HG03565 (cell line): ENCODE data around the gene PITPNC1.
"Not testable (repeated sequence)": the region's sequence is repeated elsewhere in the genome, so short reads cannot be mapped to it uniquely, and the experiment has no call there.

Experiments
- ATAC-seq: cut with Tn5 transposase; IDR thresholded peaks from one replicate; pipeline ENCODE4 v1.9.1; 2021; ENCODE audit warnings: mild to moderate bottlenecking, moderate library complexity; ENCODE audit not compliant: unreplicated experiment

The PITPNC1 gene

GRCh38 chr17:67376737-67377487 is at the start of gene PITPNC1:
Gene PITPNC1, plus strand, starts transcription at chr17:67377281.
- peak; percentile 63 for ATAC-seq

DNA sequence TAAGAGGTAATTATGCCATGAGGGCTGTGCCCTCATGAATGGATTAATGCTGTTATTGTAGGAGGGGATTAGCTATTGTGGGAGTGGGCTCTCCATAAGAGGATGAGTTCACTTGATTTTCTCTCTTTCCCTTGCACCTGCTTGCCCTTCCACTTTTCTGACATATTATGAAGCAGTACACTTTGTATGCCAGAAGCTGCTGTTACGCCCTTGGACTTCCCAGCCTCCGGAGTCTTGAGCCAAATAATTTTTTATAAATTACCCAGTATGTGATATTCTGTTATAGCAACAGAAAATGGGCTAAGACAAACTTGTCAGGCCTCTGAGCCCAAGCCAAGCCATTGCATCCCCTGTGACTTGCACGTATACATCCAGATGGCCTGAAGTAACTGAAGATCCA is 49.1 kb upstream of the PITPNC1 start:
- ATAC-seq = no peak

DNA sequence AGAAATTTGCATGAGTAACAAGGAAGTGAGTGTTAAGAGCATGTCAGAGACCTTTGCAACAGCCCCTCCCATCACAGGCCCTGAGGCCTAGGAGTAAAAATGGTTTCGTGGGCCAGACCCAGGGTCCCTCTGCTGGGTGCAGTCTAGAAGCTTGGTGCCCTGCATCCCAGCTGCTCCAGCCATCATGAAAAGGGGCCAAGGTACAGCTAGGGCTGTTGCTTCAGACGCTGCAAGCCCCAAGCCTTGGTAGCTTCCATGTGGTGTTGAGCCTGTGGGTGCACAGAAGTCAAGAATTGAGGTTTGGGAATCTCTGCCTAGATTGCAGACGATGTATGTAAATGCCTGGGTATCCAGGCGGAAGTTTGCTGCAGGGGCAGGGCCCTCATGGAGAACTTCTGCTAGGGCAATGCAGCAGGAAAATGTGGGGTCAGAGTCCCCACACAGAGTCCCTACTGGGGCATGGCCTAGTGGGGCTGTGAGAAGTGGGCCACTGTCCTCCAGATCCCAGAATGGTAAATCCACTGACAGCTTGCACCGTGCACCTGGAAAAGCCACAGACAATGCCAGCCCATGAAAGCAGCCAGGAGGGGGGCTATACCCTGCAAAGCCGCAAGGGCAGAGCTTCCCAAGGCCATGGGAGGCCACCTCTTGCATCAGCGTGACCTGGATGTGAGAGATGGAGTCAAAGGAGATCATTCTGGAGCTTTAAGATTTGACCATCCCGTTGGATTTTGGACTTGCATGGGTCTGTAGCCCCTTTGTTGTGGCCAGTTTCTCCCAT is 45.5 kb upstream of the PITPNC1 start:
- ATAC-seq = not testable (repeated sequence)

- ATAC-seq = not testable (repeated sequence)
Measured at GRCh38 chr17:67332162-67332508, 44.9 kb upstream of the PITPNC1 start.

DNA sequence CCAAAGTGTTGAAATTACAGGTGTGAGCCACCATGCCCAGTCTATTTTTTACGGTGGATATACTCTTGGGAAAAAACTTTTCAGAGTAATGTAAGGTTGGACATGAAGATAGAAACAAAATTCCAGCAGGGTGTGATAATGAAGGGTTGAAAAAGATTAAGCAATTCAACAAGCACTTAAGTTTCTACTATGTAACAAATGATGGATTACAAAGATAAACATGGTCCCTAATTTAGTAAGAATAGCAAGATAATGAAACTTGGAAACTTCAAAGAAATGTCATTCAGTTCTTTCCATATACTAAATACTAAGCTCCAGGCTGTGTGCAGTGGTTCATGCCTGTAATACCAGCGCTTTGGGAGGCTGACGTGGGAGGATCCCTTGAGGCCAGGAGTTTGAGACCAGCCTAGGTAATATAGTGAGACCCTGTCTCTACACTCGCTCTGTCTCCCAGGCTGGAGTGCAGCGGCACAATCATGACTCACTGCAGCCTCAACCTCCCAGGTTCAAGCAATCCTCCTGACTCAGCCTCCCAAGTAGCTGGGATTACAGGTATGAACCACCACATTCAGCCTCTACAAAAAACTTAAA is 41.7 kb upstream of the PITPNC1 start:
- no peak for ATAC-seq

DNA sequence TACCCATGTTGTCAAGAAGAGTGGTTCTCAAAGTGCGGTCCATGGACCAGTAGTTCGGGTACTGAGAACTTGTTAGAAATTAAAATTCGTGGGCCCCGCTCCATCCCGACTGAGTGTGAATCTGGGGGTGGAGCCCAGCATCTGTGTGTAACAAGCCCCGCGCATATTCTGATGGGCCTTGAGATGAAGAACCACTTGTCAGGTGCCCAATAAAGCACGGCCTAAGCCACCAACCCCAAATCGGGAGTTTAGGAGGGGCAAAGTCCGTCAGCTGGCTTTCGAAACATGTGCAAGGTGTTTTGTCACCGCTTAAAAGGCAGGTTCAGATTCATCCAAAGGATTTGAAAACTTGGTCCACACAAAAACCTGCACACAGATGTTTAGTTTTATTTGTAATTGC is 40.2 kb upstream of the PITPNC1 start:
- no peak for ATAC-seq

GRCh38 chr17:67338353-67338752 is 38.7 kb upstream of the PITPNC1 start:
- ATAC-seq = not testable (repeated sequence)

GRCh38 chr17:67343237-67343636 is 33.8 kb upstream of the PITPNC1 start:
- no peak for ATAC-seq

- ATAC-seq = no peak
Measured at GRCh38 chr17:67347826-67348225, 29.3 kb upstream of the PITPNC1 start.

GRCh38 chr17:67349420-67349819 is 27.7 kb upstream of the PITPNC1 start:
- no peak for ATAC-seq

DNA sequence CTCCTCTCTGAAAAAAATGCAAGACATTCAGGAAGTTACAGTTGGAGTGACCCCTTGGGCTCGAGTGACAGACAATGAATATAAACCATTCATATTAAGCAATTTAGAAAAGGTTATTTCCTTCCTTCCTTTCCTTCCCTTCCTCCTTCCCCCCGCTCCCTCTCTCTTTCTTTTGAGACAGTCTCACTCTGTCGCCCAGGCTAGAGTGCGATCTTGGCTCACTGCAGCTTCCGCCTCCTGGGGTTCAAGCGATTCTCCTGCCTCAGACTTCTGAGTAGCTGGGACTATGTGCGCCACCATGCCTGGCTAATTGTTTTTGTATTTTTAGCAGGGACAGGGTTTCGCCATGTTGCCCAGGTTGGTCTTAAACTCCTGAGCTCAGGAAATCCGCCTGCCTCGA is 23.9 kb upstream of the PITPNC1 start:
- no peak for ATAC-seq

- ATAC-seq = no peak
Measured at GRCh38 chr17:67353929-67354574, 23.0 kb upstream of the PITPNC1 start.

DNA sequence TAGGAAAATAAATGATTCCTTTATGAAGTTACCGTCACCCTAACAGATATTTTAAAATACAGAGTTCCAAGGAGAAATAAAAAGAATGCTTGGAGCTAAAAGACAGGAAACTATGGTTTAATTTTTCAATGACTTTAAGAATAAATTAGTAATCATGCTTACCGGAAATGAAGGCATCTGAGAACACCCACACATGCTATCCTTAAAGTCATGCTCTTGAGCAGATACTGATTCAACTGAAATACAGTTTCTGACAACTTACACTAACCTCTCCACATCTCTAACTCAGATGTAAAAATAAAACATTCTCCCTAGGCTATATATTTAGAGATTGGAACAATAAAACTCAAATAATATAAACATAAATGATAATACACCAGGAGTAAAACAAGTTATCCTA is 18.5 kb upstream of the PITPNC1 start:
- no peak for ATAC-seq

- ATAC-seq = no peak
Measured at GRCh38 chr17:67359960-67360791, 16.9 kb upstream of the PITPNC1 start.

DNA sequence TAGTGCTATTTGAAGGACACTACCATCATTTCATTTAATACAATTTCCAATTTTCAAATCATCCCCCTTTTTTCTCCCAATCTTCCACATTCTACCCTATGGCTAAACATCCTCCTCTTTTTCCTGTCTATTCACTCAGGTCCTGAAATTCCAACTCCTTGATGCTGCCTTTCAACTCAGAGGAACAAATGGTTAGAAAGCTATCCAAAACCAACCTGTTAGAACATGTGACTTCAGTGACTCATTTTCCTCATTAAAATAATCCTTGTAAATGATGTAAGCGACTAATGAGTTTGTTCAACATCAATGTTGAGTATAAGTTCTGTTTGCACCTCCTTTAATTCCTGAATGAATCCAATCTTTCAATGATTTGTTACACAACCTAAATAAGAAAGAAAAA is 16.2 kb upstream of the PITPNC1 start:
- ATAC-seq = no peak

- no peak for ATAC-seq
Measured at GRCh38 chr17:67362173-67362572, 14.9 kb upstream of the PITPNC1 start.

- no peak for ATAC-seq
Measured at GRCh38 chr17:67364847-67365737, 12.0 kb upstream of the PITPNC1 start.

DNA sequence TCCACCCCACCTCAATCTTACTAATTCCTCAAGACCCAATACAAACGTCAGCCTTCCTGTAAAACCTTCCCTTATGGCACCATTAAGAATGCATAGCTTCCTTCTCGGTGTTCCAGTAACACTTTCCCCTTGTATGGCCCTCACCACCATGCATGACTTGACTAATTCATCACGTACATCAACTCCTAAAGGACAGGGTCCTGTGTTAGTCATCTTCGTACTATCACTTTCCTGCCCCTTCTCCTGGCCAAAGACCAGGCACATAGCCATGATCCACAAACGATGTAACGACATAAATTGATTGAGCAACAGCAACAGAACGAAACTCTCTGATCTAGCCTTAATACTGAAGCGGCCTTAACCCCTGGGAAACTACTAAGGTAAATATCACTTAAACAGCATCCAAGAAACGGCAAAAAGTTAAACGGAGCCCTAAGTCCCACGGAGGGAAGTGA is 11.3 kb upstream of the PITPNC1 start:
- no peak for ATAC-seq
